Measurements from ENCODE around the gene GJD3.

Gene GJD3

DNA sequence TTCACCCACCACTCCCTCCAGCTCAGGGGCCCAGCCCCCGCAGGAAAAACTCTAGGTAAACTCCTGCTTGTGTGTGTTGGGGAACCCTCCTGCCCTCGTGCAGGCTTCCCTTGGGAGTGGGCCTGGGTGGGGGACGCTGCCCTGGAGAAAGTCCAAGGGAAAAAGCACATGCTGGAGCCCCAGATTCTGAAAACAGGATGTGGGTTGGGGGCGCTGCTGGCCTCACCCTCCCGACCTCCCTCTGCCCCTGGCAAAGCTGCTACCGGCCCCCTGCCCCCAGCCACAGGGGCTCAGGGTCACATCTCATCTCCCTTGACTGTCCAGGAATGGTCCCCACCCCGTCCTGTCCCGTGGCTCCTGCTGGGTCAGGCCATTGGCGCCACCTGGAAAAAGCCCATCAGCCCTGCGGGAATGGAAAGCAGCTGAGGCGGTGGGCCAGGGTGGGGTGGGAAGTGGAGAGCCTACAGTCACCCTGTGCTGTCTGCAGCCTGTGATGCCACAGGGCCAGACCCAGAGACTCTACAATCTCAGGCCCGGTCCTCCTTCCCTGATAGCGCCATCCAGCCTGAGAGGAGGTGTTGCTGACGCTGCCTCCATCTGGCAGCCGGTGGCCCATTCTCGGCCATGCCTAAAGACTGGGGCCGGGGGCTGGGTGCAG lies 2.5 kb upstream of the GJD3 start:
- no peak for DNase-seq

DNA sequence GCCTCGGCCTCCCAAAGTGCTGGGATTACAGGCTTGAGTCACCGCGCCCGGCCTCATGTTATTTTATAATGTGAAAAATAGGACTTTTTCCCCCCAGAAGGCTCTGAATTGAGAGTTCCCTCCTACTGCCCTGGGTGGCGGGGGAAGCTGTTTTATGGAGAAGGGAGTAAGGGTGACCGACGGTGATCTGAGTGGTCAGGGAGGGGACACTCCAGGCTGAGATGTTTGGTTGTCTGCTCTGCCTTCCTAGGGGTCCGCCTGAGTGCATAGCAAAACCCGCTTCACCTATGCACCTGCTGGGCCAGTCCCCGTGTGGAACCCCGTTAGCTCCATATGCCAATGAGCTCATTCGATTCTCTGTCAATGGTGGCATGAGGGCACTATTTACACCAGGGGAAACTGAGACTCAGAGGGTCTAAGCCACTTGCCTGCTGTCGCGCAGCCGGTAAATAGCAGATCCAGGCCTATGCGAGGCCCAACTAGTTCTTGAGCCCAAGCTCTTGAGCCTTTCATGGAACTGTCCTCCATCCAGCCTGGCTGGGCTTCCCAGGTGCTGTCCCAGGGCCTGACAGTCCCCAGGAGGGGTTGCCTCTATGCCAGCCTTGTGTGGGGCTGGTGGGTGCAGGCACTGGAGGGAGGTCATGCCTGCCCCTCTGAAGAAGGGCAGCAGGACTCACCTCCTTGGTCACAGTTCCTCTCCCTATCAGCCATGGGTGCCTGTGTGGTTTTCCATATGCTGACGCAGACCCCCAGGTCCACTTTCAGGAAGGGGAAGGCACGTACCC lies 1.7 kb upstream of the GJD3 start:
- DNase-seq, result no peak

DNA sequence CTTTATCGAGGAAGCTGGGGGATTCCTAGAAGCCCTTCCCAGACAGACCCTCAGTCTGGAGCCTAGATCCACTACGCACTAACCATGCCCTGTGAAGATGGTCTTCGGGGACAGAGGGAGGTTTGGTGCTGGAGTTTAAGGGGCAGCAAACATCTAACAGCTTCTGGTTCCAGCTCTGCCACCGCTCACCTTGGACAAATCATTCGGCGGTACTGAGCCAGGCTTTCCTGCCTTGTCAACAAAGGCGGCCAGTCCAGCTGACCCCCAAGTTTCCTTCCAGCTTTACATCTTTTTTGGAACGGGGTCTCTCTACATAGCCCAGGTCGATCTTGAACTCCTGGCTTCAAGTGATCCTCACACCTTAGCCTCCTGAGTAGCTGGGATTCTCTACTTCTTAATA lies 369 bp upstream of the GJD3 start:
- no peak for DNase-seq

DNA sequence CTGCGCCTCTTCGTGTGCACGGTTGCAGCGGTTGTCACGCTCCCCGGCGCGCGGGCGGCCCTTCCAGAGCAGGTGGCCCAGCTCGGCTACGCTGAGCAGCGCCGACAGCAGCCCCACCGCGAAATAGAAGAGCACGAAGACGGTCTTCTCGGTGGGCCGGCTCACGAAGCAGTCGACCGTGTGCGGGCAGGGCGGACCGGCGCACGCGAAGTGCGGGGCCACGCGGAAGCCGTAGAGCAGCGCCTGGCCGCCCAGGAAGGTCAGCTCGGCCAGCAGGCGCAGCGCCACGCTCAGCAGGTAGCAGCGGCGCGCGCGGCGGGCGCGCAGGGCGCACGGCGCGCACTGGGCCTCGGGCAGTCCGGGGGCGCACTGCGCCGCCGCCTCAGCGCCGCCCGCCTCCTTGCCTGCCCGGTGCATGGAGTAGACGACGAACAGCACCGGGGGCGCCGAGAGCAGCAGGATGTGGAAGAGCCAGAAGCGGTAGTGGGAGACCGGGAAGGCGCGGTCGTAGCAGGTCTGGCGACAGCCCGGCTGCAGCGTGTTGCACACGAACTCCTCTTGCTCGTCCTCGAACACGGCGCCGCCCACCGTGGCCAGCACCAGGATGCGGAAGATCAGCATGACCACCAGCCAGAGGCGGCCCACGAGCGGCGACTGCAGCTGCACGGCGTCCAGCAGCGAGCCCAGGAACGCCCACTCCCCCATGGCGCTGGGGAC lies 1.3 kb downstream of the GJD3 start:
- peak; percentile 42 to 49 for DNase-seq

DNA sequence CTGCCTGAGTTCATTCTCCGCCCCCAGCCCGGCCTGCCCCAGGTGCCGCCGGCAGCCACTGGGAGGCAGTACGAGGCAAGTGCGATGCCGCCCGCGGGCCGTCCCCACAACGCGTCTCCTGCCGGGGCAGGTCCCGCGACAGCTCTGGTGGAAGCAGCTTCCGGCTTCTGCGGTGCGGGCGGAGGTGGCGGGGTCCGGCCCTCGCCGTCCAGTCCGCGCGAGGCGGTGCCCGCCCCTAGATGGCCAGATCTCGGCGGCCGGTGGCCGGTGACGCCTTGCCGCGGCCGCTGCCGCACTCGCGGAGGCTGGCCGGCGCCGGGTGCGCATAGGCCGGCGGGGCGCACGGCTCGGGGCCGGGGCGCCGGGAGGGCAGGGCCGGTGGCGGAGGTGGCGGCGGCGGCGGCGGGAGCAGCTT lies 1.8 kb downstream of the GJD3 start:
- peak; percentile 86 to 92 for DNase-seq

DNA sequence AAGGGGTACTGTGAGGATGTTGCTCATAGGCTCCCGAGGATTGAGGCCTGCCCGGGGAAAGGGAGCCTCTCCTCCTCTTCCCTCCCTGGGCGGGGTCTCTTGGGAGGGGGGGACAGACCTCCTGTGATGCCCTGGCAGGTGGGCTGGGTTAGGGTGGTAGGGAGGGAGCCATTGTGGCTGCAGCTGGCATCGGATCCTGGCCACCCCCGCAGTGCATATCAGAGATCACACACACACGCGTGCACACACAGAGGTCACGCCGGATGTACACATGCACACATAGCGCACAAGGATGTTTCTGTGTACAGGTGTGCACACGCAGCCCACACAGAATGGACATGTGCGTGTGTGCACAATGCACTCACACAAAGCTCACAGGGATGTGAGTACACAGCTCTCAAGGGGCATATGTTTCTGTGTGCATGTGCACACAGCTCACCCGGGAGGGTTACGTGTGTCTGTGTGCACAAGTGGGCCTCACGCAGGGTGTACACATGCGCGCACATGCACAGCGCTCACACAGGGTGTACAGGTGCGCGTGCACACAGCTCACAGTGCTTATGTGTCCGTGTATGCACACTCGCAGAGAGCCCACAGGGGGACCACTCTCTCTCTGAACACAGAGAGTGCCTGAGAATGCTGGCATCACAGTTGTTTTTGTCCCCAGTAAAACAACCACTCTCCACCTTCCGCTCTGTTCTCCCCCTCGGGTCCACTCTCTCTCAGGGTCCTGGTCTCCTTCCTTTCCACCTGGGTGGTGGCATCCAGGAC lies 2.4 kb downstream of the GJD3 start:
- DNase-seq, result no peak

DNA sequence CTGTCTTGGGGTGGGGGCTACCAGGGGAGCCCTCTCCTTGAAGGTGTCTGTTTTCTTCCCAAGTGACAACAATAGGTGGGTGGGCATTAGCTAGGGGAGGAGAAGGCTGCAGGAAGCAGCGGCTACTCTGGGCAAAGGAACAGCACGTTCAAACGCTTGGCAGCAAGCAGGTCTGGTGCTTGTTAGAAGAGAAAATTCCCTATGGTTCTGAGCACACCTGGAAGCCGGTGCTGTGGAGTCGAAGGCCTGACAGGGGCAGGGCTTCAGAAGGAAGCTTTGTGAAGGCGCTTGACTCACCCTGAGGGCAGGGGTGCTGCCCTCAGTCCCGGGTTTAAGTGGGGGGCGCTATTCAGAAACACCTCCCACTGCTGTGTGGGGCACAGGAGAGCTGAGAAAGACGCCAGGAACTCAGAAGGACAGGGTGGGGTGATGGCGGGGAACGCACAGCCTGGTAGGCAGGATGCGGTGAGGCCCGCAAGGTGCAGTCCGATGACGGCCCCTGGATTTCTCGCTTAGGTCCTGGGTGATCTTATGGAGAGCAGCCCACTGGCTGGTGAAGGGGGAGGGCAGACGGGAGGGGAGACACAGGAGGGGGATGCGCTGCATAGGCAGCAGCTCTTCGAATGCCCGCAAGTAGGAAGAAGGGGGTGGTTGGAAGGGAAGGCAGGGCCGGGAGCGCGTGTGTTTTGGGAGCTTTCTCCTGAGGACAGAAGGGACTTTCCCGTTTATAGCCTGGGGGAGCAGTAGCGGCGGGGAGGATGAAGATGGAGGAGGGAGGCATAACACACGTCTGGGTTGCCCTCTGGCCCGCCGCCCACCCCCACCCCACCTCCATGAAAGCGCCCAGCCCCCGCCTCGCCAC lies 3.2 kb downstream of the GJD3 start:
- no peak for DNase-seq

DNA sequence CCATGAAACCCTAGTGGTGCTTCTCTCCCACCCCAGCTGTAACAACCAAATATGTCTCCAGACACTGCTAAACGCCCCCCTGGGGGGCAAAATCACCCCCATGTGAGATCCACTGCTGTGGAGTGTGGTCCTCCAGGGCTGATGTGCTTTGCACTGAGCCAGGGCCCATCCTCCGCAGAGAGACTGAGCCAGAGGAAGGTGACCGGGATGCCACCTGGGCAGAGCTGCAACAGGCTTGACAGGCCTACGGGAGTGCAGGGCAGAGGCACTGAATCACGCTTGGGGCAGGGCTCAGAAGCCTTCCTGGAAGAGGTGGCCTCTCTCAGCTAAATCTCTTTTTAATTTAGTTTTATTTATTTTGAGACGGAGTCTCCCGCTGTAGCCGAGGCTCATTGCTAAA lies 4.4 kb downstream of the GJD3 start:
- DNase-seq, result no peak

DNA sequence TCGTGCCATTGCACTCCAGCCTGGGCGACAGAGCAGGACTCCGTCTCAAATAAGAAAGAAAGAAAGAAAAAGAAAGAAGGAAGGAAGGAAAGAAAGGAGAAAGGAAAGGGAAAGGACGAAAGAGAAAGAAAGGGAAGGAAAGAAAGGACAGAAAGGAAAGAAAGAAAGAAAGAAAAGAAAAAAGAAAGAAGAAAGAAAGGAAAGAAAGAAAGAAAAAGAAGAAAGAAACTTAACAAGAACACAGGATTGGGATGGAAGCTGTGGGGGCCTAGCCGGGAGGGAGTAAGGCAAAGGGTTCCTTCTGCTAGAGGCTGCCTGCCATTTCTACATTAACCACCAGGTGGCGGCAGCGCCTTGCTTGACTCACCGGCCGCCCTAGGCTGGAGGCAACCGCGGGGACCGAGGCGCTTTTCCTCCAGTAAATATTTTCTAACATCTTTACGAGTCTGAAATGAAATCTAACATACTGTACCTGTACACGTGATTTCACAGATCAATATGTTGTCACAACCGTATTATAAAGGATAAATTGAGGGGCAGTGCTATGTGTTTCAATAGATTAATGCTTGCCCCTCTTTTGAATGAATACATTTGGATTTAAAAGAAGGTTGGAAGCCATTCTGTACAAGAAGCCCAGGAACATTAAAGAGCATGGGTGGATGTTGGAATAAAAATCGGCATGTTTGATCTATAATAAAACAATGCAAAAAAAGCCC lies 6.1 kb downstream of the GJD3 start:
- DNase-seq, result peak; percentile 94 to 95

DNA sequence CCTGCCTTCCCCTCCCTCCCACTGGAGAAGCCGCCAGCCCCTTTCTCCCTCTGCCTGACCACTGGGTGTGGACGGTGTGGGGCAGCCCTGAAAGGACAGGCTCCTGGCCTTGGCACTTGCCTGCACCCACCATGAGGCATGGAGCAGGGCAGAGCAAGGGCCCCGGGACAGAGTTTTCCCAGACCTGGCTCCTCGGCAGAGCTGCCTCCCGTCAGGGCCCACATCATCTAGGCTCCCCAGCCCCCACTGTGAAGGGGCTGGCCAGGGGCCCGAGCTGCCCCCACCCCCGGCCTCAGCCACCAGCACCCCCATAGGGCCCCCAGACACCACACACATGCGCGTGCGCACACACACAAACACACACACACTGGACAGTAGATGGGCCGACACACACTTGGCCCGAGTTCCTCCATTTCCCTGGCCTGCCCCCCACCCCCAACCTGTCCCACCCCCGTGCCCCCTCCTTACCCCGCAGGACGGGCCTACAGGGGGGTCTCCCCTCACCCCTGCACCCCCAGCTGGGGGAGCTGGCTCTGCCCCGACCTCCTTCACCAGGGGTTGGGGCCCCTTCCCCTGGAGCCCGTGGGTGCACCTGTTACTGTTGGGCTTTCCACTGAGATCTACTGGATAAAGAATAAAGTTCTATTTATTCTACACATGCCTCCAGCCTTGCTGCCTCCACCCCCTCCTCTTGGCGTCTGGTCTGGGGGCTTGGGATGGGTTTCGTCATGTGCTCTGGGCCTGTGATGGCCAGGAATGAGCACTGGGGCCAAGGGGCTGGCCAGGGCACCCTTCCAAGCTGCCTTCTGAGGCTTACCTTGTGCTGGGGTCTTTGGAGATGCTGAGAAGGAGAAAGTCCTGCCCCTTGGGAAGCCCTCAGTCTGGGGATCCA lies 7.3 kb downstream of the GJD3 start:
- no peak for DNase-seq

DNA sequence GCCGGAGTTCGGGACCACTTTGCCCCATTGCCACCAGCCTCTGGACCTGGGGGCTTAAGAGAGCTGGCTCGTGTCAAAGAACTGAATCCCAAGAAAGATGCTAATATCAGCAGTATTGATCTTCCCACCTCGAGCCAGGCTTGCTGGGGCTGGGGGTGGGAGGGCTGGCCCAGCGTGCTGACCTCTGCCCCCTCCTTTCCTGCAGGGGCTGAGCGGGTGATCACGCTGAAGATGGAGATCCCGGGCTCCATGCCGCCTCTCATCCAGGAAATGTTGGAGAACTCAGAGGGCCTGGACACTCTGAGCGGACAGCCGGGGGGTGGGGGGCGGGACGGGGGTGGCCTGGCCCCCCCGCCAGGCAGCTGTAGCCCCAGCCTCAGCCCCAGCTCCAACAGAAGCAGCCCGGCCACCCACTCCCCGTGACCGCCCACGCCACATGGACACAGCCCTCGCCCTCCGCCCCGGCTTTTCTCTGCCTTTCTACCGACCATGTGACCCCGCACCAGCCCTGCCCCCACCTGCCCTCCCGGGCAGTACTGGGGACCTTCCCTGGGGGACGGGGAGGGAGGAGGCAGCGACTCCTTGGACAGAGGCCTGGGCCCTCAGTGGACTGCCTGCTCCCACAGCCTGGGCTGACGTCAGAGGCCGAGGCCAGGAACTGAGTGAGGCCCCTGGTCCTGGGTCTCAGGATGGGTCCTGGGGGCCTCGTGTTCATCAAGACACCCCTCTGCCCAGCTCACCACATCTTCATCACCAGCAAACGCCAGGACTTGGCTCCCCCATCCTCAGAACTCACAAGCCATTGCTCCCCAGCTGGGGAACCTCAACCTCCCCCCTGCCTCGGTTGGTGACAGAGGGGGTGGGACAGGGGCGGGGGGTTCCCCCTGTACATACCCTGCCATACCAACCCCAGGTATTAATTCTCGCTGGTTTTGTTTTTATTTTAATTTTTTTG lies 8.5 kb downstream of the GJD3 start:
- no peak for DNase-seq

DNA sequence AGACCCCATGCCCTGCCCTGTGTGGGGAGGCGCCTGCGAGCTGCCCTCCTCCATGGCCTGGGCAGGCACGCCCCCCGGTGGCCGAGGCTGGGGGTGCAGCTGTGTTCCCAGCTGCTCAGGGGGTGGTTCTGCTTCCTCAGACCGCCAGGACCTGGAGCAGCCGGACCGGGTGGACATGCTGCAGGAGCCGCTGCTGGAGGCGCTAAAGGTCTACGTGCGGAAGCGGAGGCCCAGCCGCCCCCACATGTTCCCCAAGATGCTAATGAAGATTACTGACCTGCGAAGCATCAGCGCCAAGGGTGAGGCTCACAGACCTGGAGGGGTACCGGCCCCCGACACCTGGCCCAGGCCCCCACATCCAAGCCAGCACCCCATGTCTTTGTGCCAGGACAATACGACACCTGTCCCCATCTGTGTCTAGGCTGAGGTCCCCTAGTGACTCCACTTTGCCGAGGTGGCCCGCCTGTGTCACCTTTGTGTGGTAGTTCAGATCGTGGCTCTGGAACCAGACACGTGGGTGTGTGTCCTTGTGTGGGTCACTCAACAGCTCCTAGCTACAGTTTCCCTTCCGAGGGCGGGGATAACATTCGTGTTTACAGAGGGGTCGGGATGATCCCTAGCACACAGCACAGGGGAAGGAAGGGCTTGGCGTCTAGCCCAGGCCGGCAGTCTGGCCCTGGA lies 9.3 kb downstream of the GJD3 start:
- peak; percentile 86 to 88 for DNase-seq

DNA sequence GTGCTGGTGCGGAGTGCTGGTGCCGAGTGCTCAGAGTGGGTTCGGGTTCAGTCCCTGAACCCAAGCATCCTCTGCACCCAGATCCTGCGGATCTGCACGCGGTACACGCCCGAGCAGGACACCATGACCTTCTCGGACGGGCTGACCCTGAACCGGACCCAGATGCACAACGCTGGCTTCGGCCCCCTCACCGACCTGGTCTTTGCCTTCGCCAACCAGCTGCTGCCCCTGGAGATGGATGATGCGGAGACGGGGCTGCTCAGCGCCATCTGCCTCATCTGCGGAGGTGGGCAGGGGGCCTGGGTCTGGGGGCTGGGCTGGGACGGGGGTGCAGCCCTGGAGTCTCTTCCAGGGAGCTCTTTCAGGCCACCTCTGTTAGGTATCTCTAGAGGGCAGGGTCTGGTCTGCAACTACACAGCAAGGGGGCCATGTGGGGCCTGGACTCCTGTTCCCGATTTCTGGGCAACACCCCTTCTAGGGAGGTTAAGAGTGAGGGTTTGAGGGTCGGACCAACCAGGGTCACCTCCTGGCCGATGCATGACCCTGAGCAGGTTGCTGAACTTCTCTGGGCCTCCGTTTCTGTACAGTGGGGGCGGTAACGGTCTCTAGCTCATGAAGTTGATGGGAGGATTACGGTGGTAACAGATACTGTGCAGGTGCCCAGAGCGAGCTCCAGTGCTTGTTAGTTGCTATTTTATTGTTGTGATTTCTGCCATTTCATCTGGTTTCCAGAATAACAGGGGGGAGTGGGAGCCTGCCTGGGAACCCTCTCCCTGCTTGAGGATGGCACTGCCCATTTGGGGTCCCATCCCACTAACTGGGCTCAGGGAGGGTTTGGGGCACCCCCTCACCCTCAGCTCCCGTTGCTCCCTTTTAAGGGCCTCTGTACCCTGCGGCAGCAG lies 10.1 kb downstream of the GJD3 start:
- no peak for DNase-seq

DNA sequence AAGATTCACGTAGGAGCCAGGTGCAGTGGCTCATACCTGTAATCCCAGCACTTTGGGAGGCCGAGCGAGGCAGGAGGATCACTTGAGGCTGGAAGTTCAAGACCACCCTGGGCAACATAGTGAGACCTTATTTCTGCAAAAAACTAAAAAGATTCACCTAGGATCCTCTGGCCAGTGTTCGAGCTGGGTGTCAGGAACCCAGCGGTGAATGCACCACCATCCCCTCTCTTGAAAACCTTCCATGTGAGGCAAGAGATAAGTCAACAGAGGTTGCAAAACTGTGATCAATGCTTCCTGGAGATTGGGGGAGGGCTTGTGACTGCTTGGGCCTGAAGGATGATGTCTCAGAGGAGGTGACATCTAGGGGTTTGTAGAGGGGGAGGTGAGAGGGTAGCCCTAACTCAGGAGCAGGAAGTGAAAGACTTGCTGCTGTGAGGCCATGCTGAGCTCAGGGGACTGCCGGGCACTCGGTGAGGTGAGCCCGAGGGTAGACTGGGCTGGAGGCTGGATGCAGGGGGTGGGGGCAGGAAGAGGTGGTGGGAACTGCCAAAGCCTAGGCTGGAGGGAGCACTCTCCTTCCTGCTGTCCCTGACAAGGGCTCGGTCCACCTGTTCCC lies 11.7 kb downstream of the GJD3 start:
- no peak for DNase-seq

DNA sequence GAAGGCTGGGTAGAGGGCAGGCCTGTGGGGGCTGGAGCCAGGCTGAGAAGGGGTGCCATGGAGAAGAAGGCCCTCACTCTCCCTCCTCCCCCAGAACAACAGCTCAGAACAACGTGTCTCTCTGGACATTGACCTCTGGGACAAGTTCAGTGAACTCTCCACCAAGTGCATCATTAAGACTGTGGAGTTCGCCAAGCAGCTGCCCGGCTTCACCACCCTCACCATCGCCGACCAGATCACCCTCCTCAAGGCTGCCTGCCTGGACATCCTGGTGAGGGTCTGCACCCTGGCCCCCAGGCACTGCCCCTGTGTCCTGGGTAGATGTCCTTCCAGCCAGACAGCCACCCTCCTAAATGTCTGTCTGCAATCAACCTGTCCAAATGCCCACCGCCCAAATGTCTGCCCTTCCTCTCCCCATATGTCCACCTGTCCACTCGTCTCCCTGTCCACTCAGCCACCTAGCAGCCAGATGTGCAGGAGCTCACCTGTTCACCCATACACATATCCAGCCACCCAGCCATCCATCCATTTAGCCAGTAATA lies 12.2 kb downstream of the GJD3 start:
- DNase-seq, result no peak

DNA sequence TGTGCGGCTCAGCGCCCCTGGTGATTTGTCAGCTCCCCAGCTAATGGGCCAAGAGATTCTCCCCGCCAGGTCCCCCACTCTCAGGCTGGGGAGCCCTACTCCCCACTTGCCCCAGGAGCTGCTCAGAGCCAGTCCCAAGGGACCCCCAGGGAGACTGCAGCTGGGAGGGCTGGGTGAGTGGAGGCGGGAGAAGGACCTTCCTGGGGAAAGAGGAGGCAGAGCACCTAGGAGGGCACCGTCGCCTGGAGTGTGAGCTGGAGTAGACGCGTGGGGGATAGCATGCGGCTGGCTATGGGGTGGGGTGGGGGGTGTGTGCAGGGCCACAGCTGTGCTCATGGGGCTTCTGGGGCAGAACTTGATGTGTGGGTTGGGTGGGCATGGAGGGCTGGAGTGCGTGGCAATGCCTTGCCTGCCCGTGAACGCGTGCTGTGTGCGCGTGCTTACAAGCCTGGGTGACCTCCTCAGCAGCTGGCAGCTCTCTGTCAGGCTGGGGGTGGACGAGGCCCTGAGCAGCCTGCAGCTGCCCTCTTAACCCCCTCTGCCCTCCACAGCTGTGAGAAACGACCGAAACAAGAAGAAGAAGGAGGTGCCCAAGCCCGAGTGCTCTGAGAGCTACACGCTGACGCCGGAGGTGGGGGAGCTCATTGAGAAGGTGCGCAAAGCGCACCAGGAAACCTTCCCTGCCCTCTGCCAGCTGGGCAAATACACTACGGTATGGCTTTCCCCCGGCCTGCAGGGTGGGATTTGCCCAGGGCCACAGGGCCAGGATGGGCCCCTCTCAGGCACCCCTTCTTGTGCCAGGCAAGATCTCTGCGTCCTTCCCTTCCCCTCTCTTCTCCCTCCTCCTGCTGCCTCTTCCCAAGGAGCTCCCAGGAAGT lies 12.9 kb downstream of the GJD3 start:
- DNase-seq, result no peak

Data from stimulated activated CD4-positive, alpha-beta T cell treated with anti-CD3 and anti-CD28 coated beads, Interleukin-2, amount 100 ng/mL, for 24 hours (primary cell).